Ishikawa (cell line): ENCODE data around the gene CCDC149.

Experiments
- CEBPB ChIP-seq: IDR thresholded peaks from 2 replicates; pipeline ENCODE4 v1.6.1; 2012
- CREB1 ChIP-seq: IDR thresholded peaks from 2 replicates; pipeline ENCODE4 v1.6.1; 2012; ENCODE audit warnings: low read depth
- EGR1 ChIP-seq: IDR thresholded peaks from 2 replicates; pipeline ENCODE4 v1.6.1; 2012
- EP300 ChIP-seq: IDR thresholded peaks from 2 replicates; pipeline ENCODE4 v1.6.1; 2012; ENCODE audit warnings: borderline replicate concordance
- FOXM1 ChIP-seq: IDR thresholded peaks from 2 replicates; pipeline ENCODE4 v1.6.1; 2012; ENCODE audit warnings: low read depth, borderline replicate concordance
- MAX ChIP-seq: IDR thresholded peaks from 2 replicates; pipeline ENCODE4 v1.6.1; 2012
- NFIC ChIP-seq: IDR thresholded peaks from 2 replicates; pipeline ENCODE4 v1.6.1; 2012
- RAD21 ChIP-seq: IDR thresholded peaks from 2 replicates; pipeline ENCODE4 v1.6.1; 2012; ENCODE audit warnings: low read depth
- REST ChIP-seq: IDR thresholded peaks from 2 replicates; pipeline ENCODE4 v1.6.1; 2012; ENCODE audit warnings: low read depth, mild to moderate bottlenecking
- TAF1 ChIP-seq: IDR thresholded peaks from 2 replicates; pipeline ENCODE4 v1.6.1; 2012; ENCODE audit warnings: low read depth, mild to moderate bottlenecking
- TCF12 ChIP-seq: IDR thresholded peaks from 2 replicates; pipeline ENCODE4 v1.6.1; 2012; ENCODE audit warnings: low read depth
- TEAD4 ChIP-seq: IDR thresholded peaks from 2 replicates; pipeline ENCODE4 v1.6.1; 2012
- USF1 ChIP-seq: IDR thresholded peaks from 2 replicates; pipeline ENCODE4 v1.6.1; 2012
- YY1 ChIP-seq: IDR thresholded peaks from 2 replicates; pipeline ENCODE4 v1.6.1; 2012; ENCODE audit warnings: low read depth
- ZBTB7A ChIP-seq: IDR thresholded peaks from 2 replicates; pipeline ENCODE4 v1.6.1; 2012; ENCODE audit warnings: low read depth

The CCDC149 gene

GRCh38 chr4:24896056-24896455, 16.8 kb downstream of the CCDC149 start:
- TF ChIP-seq RAD21: no peak
- TF ChIP-seq REST: no peak
- TF ChIP-seq TEAD4: no peak
- no peak for TF ChIP-seq EGR1

GRCh38 chr4:24895461-24895860, 17.4 kb downstream of the CCDC149 start:
- TF ChIP-seq USF1: no peak
- TF ChIP-seq TEAD4: no peak
- TF ChIP-seq MAX: no peak
- no peak for TF ChIP-seq FOXM1
- TF ChIP-seq TAF1: no peak
- no peak for TF ChIP-seq EP300
- no peak for TF ChIP-seq ZBTB7A
- no peak for TF ChIP-seq TCF12
- TF ChIP-seq CREB1: no peak
- TF ChIP-seq NFIC: no peak
- TF ChIP-seq REST: no peak
- no peak for TF ChIP-seq YY1
- TF ChIP-seq CEBPB: no peak
- no peak for TF ChIP-seq EGR1
- TF ChIP-seq RAD21: no peak

- TF ChIP-seq REST: no peak
- TF ChIP-seq YY1: no peak
- TF ChIP-seq MAX: no peak
- TF ChIP-seq USF1: no peak
- no peak for TF ChIP-seq EGR1
- TF ChIP-seq TAF1: no peak
- TF ChIP-seq RAD21: no peak
- TF ChIP-seq EP300: no peak
- TF ChIP-seq CEBPB: no peak
- TF ChIP-seq ZBTB7A: no peak
- TF ChIP-seq FOXM1: no peak
- TF ChIP-seq TCF12: no peak
- no peak for TF ChIP-seq NFIC
Measured at GRCh38 chr4:24894846-24895245, 18.0 kb downstream of the CCDC149 start.

GRCh38 chr4:24894243-24894642, 18.6 kb downstream of the CCDC149 start:
- TF ChIP-seq CREB1: no peak

- no peak for TF ChIP-seq MAX
- no peak for TF ChIP-seq USF1
- TF ChIP-seq ZBTB7A: no peak
- TF ChIP-seq RAD21: no peak
- no peak for TF ChIP-seq CREB1
- no peak for TF ChIP-seq NFIC
Measured at GRCh38 chr4:24892778-24893177, 20.1 kb downstream of the CCDC149 start.
